GM19468 (cell line): ENCODE data around the gene COX5B.

ENCODE experiments used
- ATAC-seq: cut with Tn5 transposase; IDR thresholded peaks from one replicate; pipeline ENCODE4 v1.9.1; 2021; ENCODE audit warnings: mild to moderate bottlenecking, moderate library complexity, moderate number of reproducible peaks; ENCODE audit not compliant: unreplicated experiment; ENCODE audit errors: extremely low read depth

Gene COX5B

DNA sequence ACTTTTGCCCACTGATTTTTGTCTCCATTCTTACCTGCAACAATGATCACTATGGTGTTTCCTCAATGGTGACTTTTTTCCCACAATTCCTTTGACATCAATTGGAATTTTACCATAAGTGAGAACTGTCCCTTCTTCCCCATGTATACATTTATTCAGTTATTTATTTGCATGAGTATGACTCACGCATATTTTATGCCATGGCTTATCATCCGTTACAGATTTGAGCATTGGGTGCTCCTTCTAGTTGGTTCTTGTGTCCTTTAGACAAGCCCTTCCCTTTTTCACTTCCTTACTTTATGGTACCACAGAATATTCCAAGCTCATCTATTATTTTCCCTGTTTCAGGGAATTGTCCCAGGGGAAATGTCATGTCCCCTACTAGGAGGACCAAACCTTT lies 7.6 kb downstream of the COX5B start:
- no peak for ATAC-seq

DNA sequence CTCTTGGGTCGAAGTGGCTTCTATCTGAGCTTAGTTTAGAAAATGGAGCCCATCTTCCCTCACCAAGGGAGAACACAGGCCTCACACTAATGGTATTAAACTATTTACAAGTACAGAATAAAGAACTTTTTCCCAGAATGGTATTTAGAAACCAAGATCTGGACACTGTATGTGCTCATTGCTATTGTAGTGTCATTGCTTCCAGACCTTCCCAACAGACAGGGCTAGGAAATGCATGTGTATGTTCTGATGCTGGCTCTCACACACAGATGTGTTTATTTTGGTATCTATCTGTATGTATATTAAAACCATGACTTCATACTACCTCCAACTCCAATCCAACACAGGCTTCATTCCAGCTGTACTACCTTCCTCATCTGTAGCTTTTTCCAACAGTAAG lies 8.0 kb downstream of the COX5B start:
- no peak for ATAC-seq

DNA sequence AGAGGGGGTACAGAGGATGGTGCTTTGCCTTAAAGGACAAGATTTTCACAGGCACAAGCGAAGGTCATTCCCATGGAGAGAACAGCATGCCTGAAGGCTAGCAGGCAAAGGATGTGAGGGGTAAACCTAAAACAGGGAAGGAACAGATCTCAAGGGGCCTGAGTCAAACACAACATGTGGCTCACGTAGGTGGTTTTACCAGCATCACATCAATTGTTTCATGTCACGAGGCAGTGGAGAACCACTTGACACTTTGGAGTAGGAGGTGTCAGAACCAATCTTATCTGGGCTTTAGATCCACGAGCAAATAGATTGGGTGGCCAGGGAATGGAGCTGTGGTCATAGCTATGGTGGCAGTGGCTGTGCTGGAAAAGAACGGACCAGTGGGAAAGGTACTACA lies 8.4 kb downstream of the COX5B start:
- ATAC-seq = no peak

DNA sequence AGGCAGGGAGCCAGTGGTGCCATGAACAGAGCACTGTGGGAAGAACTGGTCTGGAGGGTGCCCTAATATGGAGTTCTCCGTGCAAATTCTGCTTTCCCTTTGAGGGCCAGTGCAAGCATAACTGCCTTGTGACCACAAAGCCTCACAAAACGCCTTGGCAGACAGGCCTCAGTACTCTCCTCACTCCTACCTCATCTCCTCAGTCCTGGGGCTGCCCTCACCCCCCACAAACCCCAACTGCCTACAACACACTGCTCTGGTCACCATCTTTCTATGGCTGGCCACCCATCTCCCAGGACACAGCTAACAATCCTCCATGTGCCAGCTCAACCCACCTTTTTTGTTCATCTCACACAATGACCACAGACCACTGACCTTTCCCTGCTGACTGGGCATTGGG lies 8.9 kb downstream of the COX5B start:
- ATAC-seq = no peak

DNA sequence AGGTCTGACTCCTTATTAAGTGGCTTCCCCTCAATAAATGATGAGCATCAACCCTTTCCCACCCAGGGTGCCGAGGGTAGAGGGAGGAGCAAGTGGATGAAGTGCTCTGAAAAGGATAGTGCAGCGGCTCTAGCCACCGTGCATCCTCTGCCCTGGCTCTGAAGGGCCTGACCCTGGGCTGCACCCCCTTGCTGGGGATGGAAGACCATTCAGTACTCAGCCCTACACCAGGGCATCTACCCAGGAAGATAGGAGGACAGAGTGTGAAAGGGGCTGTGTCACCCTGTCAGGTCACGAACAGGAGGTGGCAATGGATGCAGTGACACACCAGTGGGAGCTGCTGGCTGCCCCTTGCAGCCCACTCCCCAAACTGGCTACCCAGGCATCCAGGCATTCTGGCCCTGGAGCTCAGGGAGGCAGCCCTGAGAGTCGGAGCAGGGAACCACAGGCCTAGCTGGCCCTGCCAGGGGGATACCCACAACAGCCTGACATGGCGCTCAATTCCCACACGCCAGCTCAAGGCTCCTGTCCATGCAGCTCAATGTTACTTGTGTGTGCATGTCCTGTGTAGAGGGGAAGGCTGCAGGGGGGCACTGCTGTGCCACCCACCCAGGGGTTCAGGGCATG lies 10.4 kb downstream of the COX5B start:
- ATAC-seq = no peak

DNA sequence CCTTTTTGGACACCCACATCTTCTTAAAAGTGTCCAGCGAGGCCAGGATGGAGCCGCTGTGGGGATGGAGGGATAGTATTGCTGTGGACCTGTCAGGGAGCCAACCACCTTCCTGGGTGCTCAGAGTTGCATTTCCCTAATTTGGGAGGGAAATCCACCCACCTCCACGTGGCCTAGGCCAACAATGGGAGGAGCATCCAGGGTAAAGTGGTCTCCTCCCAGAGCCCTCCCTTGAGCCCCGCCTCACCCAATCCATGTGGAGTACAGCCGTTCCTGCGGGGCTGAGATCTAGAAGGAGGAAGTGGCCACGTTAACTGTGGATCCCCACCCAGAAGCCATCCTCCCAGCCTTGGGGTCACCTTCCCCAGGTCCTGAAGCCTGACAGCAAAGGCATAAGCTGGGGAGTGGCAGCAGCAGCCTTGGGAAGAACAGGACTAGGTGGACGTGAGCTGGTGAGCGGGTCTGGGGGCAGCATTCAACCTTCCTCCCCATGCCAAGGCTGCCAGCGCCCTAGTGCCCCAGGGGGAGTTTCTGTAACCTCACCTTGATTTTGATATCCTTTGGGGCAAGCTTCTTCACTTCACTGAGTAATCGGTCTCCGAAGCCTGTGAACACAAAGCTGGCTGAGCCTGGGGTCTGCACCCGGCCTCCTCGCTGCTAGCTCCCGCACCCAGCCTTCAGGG lies 11.2 kb downstream of the COX5B start:
- ATAC-seq = no peak

DNA sequence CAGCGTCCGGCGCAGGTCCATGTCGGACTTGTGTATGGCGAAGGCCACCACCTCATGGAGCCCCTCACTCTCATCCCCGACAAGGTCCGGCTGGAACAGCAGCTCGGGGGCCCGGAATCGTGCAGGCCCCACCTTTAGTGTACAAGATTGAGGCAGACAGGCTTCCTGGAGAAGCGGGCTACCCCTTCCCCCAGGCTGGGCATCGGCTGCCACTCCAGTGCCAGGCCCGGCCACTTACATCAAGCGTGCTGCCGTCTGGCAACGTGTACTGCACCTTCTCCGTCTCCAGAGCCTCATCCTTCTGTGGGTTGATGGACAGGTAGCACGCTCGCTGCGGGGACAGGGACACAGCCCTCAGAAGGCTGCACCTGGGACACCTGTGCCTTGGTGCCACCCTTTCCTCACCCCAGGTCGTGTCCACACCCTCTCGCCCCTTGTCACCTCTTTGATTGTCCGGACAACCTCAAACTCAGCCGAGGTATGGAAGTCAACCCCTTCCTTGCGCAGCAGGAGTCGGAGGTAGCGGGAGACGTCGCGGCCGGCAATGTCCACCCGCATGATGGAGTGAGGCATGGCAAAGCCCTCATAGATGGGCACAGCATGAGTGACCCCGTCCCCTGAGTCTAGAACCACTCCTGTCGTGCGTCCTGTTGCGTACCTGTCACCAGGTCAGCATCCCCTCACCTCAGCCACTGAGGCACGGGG lies 12.3 kb downstream of the COX5B start:
- no peak for ATAC-seq

DNA sequence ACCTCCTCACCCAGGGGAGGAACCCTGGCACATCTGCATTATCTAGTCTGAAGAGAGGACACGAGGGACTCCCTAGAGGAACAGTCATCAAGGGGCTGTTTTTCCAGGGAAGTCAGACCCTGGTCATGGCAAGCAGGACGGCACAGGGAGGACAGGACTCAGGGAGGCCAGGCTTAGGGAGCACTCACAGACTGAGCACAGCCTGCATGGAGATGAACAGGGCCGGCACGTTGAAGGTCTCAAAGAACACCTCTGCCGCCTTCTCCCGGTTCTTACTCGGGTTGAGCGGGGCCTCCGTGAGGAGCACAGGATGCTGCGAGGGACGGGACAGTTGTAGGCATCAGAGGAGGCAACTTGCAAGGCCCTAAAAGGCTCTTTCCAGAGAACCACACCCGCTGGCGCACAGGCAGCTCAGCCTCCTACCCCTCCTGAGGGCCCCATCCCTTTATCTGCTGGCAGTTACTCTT lies 12.9 kb downstream of the COX5B start:
- no peak for ATAC-seq

DNA sequence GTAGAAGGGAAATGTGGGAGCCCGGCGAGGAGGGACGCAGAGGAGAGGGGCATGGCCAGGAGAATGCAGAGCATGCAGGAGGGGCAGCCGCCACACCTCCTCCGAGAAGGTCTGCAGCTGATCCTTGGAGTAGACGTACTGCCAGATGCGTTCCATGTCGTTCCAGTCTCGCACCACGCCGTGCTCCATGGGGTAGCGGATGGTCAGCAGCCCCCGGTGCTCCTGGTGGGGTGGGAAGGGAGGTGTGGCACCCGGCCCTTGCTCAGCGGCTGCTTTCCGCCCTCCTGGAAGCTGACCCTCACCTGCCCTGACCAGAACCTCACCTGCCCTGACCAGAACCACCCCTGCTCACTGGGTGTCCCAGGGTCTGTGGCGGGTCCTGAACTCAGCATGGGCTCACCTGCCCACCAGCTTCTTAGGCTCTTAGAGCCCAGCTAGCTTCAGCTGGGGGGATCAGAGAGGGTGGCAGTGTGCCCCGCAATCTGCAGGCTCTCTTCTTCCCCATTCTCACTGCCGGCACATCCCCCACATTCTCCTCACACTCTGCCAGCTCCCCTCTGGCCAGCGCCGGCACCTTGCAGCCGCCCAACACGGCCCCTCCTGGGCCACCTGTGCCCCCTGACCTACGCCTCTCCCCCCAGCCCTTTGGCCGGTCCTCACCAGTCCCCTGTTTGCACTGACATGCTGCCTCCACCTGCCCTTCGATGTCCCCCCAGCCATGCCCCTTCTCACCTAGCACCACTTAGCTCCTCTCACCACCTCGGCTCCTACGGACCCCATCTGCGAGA lies 13.6 kb downstream of the COX5B start:
- no peak for ATAC-seq

DNA sequence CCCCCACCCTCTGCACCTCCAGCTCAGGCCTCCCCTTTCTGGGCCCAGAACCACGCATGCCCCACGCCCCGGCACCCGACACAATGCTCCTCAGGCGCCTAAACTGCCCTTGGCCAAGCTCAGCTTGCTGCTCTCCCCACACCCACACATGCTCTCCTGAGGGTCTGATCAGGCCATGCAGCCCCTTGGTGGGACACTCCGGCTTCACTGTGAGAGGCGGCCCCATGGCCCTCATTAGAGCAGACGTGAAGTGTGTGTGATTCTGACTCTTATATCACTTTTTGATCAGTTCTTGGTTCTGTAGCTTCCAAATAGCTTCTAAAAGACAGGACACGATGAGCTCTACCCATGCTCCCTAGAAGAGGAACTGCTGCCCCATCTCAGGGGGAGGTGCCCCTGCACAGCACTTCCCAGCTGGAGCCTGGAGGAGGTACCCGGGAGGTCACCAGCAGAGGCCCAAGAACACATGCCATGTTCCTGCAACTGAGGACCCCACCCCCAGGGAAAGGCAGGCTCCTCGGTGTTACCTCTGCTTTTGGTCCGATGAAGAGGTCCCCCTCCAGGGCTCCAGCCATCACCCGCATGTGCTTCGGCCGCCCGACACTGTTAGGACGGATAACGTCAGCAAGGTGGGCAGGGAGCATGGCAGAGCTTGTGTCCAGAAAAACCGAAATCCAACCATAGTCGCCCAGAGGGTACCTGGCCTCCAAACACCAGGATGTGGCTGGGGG lies 14.3 kb downstream of the COX5B start:
- ATAC-seq = no peak

DNA sequence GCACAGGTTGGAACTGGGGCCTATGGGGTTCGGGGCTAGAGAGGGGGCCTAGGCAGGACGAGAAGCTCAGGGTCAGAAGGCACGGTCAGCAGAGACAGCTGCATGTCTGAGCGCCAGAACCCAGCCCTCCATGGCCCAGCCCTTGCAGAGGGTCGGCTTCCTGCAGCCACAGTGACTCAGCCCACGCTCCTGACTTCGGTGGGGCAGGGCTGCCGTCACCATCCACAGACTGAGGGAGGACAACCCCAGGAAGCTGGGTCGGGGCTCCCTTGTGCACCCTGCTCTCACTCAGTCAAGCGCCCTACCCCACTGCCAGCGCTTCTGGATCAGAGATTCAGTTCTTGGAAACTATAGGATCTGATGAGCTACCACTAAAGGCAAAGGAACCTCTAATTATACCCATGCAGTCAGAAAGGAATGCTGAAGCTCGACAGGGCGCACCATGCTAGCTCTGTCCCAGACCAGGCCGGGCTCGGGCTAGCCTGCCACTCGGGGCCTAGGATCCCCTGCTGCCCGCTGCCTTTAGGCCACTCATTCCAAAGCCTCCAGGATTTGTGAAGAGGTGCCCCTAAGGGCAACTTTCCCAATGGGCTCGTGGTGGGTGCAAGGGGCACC lies 15.0 kb downstream of the COX5B start:
- no peak for ATAC-seq

DNA sequence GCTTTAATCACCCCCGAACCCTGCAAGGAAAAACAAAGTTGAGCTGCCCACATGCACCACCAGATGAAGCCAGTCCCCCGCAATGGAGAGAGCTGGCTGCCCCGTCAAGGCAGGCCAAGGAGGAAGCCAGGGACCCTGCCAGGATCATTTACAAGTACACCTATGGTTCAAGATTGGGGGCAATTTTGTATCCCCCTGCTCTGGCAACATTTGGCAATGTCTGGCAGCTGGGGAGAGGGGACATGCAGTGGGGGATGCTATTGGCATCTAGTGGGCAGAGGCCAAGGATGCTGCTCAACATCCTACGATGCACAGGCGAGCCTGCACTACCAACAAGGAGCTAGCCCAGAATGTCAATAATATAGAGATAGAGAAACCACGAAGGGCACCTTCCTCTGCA lies 16.1 kb downstream of the COX5B start:
- ATAC-seq = no peak

DNA sequence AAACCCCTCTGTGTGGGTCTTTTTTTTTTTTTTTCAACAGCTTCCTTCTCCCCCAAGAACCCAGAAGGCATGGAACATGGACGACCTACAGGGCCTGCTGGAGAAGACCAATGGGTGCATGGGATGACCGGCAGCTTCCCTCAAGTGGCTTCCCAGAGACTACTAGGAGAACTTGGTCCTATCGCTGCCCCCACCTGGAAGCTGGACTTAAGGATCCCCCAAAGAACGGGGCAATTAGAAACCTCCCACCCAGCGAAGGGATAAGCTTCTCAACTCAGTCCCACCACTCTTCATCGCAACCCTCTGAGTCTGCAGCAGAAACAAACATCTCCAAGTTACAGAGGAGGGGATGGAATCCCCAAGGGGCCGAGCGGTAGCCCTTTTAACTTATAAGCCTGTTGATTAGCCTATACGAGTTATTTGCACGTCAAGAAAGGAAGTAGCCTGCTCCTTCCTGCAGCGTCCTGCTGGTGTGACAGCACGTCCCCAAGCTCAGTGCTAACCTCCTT lies 16.6 kb downstream of the COX5B start:
- ATAC-seq = no peak

DNA sequence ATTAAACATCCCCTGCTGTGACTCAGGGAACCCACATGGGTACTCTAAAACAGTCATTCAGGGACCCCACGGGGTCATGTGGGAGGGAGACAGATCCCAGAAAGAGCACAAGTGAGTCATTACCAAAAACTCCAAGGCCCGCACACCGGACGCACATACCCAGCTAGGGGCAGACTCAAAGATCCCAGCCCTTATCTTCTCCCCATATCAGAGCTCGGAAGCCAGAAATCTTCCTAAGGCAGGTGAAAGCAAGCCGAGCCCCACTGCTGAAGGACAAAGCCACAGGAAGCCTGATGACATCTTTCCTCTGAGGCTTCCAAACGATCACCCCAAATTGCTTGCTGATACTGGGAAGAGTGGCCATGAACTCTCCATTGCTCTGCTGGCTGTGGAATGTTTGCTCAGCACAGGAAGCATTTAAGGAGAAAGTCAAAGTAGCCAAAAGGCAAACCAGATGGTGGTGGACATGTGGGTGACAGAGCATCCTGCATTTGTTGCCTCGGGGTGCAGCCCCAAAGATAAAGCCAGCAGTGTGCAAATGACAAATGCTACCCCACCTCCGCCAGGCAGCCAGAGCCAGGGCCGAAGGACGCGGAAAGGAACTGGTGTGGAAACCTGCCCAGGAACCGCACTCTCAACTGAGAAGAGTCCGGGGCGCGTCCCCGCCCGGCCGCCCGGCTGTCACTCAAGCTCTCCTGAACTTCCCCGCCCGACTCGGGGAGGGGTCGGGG lies 17.2 kb downstream of the COX5B start:
- peak; percentile 34 for ATAC-seq

DNA sequence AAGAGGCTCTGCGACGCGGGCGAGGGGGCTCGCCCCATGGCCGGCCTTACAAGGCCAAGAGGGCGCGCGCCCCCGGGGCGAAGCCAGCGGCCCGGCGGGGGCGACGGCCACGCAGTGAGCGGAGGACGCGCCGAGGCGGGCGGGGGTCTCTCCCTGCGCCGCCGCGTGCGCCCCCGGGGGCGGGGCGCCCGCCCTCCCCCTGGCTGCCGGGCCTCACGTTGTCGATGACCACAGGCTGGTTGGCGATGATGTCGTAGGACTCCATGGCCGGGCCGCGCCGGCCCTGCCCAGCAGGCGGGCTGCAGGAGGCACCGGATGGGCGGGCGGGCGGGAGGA lies 17.7 kb downstream of the COX5B start:
- ATAC-seq = no peak

DNA sequence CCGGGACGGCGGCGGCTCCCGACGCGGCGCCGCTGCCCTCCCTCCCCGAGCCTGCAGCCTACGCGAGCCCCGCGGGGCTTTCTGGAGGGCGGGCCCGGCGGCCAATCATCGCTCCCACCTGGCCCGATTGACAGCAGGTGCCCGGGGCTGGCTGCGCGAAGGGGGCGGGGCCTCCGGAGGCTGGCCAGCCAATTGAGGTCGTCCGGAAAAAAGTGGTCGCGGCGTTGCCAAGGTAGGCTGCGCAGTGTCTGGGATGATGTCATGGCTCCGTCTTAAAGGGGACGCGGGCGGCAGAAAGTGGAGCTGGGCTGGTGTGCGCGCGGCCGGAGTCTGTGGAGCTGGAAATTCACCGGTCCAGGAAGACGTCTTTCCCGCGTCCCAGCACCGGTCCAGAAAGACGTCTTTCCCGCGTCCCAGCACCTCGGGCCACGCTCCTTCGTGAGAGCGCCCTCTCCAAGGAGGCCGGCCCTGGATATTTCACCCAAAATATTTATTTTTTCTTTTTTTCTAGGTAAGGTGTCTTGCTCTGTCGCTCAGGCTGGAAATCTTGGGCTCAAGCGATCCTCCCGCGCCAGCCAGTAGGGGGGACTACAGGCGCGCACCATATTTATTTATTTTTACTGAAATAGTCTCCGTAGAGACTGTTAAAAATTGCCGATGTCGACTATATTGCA lies 18.2 kb downstream of the COX5B start, which contains the start of gene ACTR1B:
ACTR1B (minus strand) TSS at position 83 of the 674 bp plus-strand sequence. CDS start 154 bp downstream, outside the sequence.
- peak; percentile 85 for ATAC-seq

DNA sequence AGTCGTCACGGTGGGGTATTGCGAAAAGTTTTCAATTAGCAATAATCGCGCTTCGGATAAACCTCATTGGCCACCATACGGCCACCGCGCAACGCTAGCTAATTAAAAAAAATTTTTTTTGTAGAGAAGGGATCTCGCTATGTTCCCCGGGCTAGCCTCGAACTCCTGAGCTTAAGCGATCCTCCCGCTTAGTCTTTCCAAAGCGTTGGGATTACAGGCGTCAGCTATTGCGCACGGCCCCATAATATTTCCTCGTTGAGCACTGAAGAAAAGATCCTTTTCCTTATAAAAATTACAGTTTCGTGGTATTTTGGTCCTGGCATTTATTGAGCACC lies 18.7 kb downstream of the COX5B start:
- ATAC-seq = no peak

DNA sequence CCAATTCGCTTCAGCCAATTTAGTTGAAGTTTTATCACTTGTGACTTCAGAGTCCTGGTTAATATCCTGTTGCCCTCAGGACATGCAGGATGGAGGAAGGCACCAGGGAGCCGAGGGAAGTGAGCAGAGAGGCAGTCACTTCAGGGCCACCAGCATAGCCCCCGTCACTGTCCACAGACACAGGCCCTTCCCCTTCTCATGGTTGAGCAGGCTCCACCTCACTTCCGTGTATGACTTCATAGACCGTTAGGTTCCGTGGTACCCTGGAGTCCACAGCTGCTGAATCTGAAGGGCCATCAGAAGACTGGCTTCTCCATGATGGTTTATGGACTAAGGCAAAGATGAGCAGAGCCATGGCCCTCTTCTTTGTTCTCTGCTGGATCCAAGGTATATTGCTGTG lies 23.6 kb downstream of the COX5B start, which contains the start of gene C2orf92:
C2orf92 (plus strand) TSS at position 266 of the 400 bp plus-strand sequence; CDS start at position 342, 76 bp downstream.
- ATAC-seq = no peak
